SK-N-DZ (cell line): ENCODE data around the gene LRRC15.

Source experiments
- DNase-seq: peaks from one replicate; pipeline ENCODE4 v3.0.0-alpha.2; 2015; ENCODE audit warnings: low spot score

The LRRC15 gene

GRCh38 chr3:194364652-194365434 lies 4.7 kb downstream of the LRRC15 start:
- no peak for DNase-seq

GRCh38 chr3:194364314-194364651 lies 5.3 kb downstream of the LRRC15 start:
- no peak for DNase-seq

- no peak for DNase-seq
Measured at GRCh38 chr3:194360568-194360967, 9.0 kb downstream of the LRRC15 start.

DNA sequence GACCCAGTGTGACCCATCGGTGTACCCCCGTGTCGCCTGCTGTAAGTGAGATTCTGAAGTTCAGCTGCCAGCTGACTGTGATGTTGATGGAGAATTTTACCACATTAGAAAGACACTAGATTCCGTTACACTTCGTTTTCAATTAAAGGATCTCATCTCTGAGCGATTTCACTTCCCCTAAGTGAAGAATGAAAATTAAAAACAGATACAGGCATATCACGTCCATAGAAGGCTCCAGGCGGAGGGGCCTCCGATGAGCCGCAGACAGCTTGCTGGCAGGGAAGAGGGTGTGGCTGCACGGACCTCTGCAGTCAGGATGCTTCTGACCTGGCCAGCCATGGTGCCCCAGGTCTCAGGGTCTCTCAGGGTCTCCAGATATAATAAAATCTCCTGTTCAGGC lies 11.9 kb downstream of the LRRC15 start:
- no peak for DNase-seq

- DNase-seq, result no peak
Measured at GRCh38 chr3:194355379-194355778, 14.2 kb downstream of the LRRC15 start.

DNA sequence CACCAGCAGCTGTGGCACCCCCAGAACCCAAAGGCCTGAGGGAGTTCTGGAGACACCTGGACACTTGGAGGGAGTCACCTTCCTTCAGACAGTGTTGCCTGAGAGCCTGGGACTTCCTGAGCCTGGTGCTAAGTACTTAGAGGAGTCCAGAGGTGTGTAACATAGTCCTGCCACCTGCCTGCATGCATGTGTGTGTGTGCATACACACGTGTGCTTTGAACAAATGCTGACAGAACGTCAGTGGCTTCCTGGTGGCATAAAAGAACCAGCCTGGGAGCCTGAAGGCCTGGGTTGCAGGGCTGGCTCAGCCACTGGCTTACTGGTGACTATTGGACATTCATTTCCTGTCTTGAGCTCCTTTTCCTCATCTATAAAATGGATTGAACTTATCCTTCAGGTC lies 15.2 kb downstream of the LRRC15 start:
- no peak for DNase-seq

DNA sequence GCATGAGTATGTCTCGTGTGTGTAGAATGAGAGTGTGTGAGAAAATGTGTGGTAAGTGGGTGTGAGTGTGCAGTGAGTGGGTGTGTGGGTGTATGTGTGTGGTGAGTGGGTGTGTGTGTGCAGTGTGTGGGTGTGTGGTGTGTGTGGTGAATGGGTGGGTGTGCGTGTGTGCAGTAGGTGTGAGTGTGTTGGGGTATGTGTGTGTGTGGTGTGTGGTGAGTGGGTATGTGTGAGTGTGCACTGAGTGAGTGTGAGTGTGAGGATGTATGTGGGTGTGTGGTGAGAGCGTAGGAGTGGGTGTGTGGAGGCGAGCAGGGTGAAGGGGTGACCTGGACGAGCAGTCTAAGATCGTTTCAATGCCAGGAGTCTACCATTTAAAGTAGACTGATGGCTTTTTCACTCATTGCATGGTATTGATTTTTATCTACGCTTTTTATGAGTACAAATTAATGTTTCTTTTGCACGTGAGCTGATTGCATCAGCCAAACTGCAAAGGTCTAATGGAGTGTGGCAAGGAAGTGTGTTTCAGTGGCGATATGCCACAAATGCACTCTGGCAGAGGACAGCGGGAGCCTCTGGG lies 16.8 kb downstream of the LRRC15 start:
- DNase-seq, result no peak

GRCh38 chr3:194351952-194352536 lies 17.5 kb downstream of the LRRC15 start:
- no peak for DNase-seq

DNA sequence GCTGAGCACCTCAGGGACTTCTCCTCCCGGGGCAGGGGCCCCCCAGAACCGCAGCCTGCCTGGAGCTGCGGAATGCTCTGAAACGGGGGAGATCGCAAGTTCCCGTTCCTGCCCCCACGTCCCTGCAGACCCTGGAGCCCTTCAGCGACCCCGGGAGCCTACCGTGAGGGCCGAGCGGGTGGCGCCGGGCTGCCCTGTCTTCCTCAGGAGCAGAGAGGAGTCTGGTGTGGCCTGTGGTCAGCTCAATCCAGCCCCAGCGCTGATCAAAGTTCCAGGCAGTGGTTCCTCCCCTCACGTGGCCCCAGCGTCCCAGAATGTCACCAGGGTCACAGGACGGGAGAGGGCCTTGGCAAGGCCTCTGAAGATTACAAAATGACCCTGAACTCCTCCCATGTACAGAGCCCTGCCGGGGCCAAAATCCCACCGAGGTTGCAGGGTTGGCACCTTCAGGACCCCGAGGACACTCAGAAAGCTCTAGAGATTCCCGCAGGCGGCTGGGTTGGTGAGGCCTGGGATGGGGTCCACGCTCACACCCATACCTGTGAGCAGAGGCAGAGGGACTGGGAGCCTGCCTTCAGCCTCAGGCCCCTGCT lies 18.4 kb downstream of the LRRC15 start, which contains the start of gene CPN2:
TSS of gene CPN2 (minus strand) at position 249 of the 593 bp plus-strand sequence. CDS start 8,626 bp downstream, outside the sequence.
- no peak for DNase-seq

DNA sequence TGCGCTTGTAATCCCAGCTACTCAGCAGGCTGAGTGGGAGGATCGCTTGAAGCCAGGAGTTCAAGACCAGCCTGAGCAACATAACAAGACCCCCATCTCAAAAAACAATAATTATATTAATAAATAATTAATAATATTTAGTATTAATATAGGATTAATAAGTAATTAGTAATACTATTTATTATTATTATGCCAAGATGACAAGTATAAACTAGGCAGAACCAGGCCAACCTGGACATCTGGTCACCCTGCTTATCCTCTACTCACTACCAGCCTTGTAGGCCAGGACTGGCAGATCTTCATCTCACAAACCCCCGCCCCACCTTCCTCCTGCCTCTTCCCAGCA lies 18.8 kb downstream of the LRRC15 start:
- no peak for DNase-seq

DNA sequence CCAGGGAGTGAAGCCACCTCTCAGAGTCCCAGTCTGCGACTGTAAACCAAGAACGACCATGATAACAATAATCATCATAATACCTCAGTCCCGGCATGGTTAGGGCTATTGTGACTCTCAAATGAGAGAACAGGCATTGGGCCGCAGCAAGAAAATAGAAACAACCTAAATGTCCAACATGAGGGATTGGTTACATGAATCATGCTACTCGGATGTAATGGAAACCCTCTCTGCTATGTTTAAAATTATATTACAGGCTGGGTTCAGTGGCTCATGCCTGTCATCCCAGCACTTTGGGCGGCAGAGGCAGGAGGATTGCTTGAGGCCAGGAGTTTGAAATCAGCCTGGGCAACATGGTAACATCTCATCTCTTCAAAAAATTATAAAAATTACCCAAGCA lies 21.2 kb downstream of the LRRC15 start:
- DNase-seq, result no peak

- DNase-seq, result no peak
Measured at GRCh38 chr3:194346621-194347020, 22.9 kb downstream of the LRRC15 start.

DNA sequence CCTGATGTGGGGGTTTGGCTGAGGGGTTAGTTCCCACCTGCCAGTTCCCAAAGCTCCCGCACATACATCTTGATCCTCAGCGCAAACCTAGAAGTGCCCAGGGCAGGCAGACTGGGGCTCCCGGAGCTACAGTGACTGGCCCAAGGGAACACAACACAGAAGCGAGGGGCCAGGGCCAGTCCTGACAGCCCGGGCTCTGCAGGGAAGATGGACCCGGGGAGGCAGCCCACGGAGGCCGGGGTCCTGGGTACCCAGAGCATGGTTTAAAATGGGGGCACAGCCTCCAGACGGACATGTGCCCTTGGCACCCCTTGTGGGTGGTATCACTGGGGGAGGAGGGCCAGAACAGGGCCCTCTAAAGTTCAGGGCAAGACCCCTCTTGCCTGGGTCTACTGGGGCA lies 23.5 kb downstream of the LRRC15 start:
- no peak for DNase-seq

DNA sequence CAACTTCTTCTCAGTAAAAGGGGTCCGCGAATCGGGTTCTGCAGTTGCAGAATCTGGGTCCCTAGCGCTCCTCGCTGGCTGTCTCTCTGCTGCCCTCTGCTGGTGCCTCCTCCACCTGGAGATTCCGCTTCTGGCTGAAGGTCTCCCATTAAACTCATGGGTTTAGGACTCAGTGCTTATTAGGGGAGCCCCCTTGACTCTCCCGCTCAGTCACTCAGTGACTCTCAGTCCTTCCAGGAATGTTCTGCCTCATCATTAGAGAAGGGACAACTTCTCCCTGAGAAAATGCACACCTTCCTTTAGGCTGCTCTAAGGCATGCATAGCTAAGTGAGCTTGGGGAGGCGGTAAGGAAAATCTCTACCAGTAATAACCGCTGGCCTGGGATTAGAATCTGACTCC lies 25.5 kb downstream of the LRRC15 start:
- peak; percentile 66 for DNase-seq

DNA sequence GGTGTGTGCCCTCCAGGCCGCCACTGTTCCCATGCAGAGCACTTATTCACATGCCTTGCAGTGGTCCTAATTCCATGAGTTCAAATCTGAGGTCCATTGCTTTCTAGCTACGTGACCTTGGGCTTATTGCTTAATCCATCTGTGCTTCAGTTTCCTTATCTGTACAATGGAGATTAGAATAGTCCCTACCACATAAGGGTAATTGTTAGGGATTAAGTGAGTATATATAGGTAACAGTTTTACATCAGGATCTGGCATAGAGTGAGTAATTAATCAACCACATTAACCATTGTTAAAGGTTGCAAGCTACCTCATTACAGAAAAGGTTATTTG lies 26.0 kb downstream of the LRRC15 start:
- DNase-seq, result no peak

DNA sequence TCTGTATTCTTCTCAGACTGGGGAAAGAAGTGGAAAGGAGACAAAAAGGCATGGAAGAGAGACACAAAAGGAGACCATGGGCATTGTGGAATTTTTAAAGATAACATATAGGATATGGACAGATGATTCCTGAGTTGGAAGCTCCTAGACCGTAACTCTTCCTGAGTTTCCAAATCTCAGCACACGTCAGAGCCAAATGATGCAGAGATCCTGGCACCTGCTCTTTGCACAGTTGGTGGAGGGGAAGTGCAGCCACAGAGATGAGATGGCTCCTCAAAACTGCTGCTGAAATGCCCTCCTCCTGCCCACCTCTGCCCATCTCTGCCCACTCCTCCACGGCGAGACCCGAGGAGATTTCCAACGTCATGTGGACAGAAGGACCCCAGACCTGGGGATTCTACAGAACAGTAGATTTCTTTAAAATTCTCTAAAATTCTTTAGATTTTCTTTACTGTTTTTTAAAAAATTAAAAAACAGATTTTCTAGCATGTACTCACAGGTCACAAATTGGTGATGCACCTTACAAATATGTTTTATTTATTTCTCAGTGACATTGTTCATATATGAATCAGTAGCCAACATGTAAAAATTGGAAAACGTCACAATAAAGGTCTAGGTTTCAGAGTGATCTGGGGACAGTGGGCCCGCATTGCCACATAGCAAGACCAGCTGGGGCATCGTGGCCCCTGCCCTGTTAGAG lies 26.5 kb downstream of the LRRC15 start:
- DNase-seq, result no peak

GRCh38 chr3:194340757-194341400 lies 28.7 kb downstream of the LRRC15 start:
- no peak for DNase-seq

DNA sequence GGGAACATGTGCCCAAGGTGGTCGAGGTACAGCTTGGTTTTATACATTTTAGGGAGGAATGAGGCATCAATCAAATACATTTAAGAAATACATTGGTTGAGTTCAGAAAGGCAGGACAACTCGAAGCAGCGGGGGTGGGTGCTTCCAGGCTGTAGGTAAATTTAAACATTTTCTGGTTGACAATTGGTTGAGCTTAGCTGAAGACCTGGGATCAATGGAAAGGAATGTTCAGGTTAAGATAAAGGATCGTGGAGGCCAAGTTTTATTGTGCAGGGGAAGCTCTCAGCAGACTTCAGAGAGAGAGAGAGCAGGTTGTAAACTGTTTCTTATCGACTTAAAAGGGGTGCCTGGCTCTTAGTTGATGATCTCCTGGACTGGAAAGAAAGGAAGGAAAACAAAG lies 29.7 kb downstream of the LRRC15 start:
- DNase-seq, result no peak

- no peak for DNase-seq
Measured at GRCh38 chr3:194339356-194339755, 30.2 kb downstream of the LRRC15 start.

DNA sequence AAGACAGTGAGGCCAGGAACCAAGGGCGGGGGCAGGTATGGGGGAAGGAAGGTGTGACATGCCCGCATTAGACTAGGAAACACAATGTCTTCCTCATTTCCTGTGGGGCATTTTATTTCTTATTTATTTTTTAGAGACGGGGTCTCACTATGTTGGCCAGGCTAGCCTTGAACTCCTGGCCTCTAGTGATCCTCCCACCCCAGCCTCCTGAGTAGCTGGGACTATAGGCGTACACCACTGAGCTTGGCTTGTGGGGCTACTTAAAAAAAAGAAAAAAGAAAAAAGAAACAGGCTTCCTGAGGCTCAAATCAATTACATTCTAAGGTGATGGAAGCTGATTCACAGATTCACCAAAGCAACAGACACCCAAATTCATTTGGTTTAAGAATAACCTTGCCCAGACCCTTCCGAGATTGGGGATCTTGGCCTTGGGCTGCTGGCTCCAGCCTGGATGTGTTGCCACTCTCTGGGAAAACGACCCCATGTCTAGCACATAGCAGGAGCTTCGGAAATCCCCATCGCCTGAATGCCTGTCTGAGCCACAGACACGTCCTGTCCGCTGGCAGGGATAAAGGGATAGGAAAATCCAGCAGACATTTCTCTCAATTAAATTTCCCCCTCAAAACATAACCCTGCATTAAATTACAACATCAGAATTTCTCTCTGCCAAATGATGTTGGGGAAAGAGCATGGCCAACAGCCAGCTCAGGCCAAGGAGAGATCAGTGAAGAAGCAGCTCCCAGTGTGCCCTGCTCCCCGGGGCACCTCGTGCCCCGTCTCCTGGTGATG lies 31.4 kb downstream of the LRRC15 start:
- DNase-seq, result no peak
